Gastroesophageal sphincter (tissue), 4 donors: Measurements from ENCODE around the gene NKX2-2. TPM values are rescaled to one million over a fixed set of nuclear protein-coding genes. Genes with fewer than 3 reads are reported as not detected.

ENCODE experiments used
- ATAC-seq: fragments of 150-250 bp; one replicate; pipeline ENCODE4 v1.9.1; 2016; ENCODE audit warnings: mild to moderate bottlenecking, moderate library complexity
- H3K27ac ChIP-seq, 4 donors: fragments of 200-600 bp; sonication (generic) in 3 of 4; 1 replicate in 3 of 4; 2 replicates in 1 of 4; pipeline ENCODE4 v1.5.1; 2016 to 2019
- H3K27me3 ChIP-seq: fragments of 200-600 bp; sonication (generic); one replicate; pipeline ENCODE4 v1.5.1; 2019
- H3K36me3 ChIP-seq, 2 donors: fragments of 200-600 bp; sonication (generic); one replicate each; pipeline ENCODE4 v1.5.1; 2019; ENCODE audit warnings: control low read depth in 1 of 2
- H3K4me1 ChIP-seq, 3 donors: fragments of 200-600 bp; sonication (generic); 1 replicate in 2 of 3; 2 replicates in 1 of 3; pipeline ENCODE4 v1.5.1; 2016 to 2019; ENCODE audit warnings: control low read depth in 2 of 3
- H3K4me3 ChIP-seq, 2 donors: fragments of 200-600 bp; sonication (generic); one replicate each; pipeline ENCODE4 v1.5.1; 2019; ENCODE audit warnings: mild to moderate bottlenecking in 1 of 2, moderate library complexity in 1 of 2
- H3K9me3 ChIP-seq, 3 donors: fragments of 200-600 bp; sonication (generic); one replicate each; pipeline ENCODE4 v1.5.1; 2017 to 2019; ENCODE audit warnings: control low read depth in 2 of 3
- CTCF ChIP-seq, 4 experiments: fragments of 200-600 bp in 2 of 4; fragments of 450-650 bp in 2 of 4; sonication (generic) in 1 of 4; IDR thresholded peaks; one replicate each; pipeline ENCODE4 v1.5.1; 2017 to 2019; ENCODE audit warnings: antibody characterized with exemption in 4 of 4, mild to moderate bottlenecking in 2 of 4, moderate library complexity in 2 of 4
- EP300 ChIP-seq: sonication (generic); formaldehyde crosslinking; IDR thresholded peaks from one replicate; pipeline ENCODE4 v1.6.1; 2017; ENCODE audit warnings: antibody characterized with exemption, mild to moderate bottlenecking
- POLR2A ChIP-seq, 2 donors: fragments of 450-650 bp; IDR thresholded peaks; one replicate each; pipeline ENCODE4 v1.6.1; 2017; ENCODE audit warnings: antibody characterized with exemption in 2 of 2, mild to moderate bottlenecking in 2 of 2, moderate library complexity in 1 of 2
- POLR2AphosphoS5 ChIP-seq: sonication (generic); formaldehyde crosslinking; IDR thresholded peaks from one replicate; pipeline ENCODE4 v1.6.1; 2017; ENCODE audit warnings: antibody characterized with exemption
- WGBS, 2 donors: methylation state at CpG; one replicate each; pipeline ENCODE4 v1.1.5; 2018; ENCODE audit warnings: low coverage in 1 of 2; 5-methylcytosine and 5-hydroxymethylcytosine counted together
- total RNA-seq, 4 donors: library from RNA; depleted of rRNA; stranded (reverse); fragments of >200 nt; gene quantifications; one replicate each; pipeline ENCODE4 v1.1.0, GENCODE V29; 2016

NKX2-2 gene
- total RNA-seq, 4 donors from 2014 or later: not detected

- peaks cover 0 to 28% (median 0%) of the 10 kb centered on the region in 3 donors for H3K4me1 ChIP-seq
- no peak for ATAC-seq
- TF ChIP-seq POLR2AphosphoS5: no peak
- TF ChIP-seq EP300: no peak
- TF ChIP-seq POLR2A (IDR thresholded peaks at IDR 0.05): no peak
- TF ChIP-seq CTCF (IDR thresholded peaks at IDR 0.05): no peak
- H3K27ac ChIP-seq: no peak overlapping the region
- peak overlapping the region in 1 of 2 donors; percentile 10 for H3K4me3 ChIP-seq
- H3K36me3 ChIP-seq: no peaks in the 10 kb centered on the region
- H3K27me3 ChIP-seq: peaks cover 90% of the 10 kb centered on the region
- no peaks in the 10 kb centered on the region for H3K9me3 ChIP-seq
- WGBS, 2 donors: 0% methylated on average over 13 of the region's 86 CpGs; no CpG with 5 or more reads in 1 of the 2 donors
These were observed 8.8 kb upstream of the NKX2-2 start for GRCh38 chr20:21522481-21523280.

- 0% methylated on average over 2 of the region's 104 CpGs; no CpG with 5 or more reads in 1 of the 2 donors for WGBS, 2 donors
- TF ChIP-seq CTCF (IDR thresholded peaks at IDR 0.05) (no peak), POLR2A (IDR thresholded peaks at IDR 0.05) (no peak), POLR2AphosphoS5 (no peak), EP300 (no peak)
- Histone ChIP-seq H3K4me1 (peaks cover 0 to 36% (median 0%) of the 10 kb centered on the region in 3 donors), H3K27ac (no peak overlapping the region), H3K9me3 (no peaks in the 10 kb centered on the region), H3K36me3 (no peaks in the 10 kb centered on the region), H3K27me3 (peaks cover 98% of the 10 kb centered on the region), H3K4me3 (peak overlapping the region in 1 of 2 donors; percentile 10)
- ATAC-seq: no peak
These were observed 8.0 kb upstream of the NKX2-2 start for GRCh38 chr20:21521596-21522480.

- H3K4me3 ChIP-seq: no peak overlapping the region
- no peaks in the 10 kb centered on the region for H3K36me3 ChIP-seq
- no peaks in the 10 kb centered on the region for H3K9me3 ChIP-seq
- ATAC-seq: no peak
- H3K27ac ChIP-seq: no peak overlapping the region
- H3K27me3 ChIP-seq: peaks cover 100% of the 10 kb centered on the region
- no peak for TF ChIP-seq POLR2A (IDR thresholded peaks at IDR 0.05)
- TF ChIP-seq EP300: no peak
- no peak for TF ChIP-seq POLR2AphosphoS5
- TF ChIP-seq CTCF (IDR thresholded peaks at IDR 0.05): no peak
- WGBS, 2 donors: 1% methylated on average over 16 to 23 of the region's 53 CpGs
- H3K4me1 ChIP-seq: peaks cover 0 to 45% (median 0%) of the 10 kb centered on the region in 3 donors
These were observed 7.1 kb upstream of the NKX2-2 start for GRCh38 chr20:21520702-21521595.

- ATAC-seq: no peak
- Histone ChIP-seq H3K27me3 (peaks cover 100% of the 10 kb centered on the region), H3K36me3 (no peaks in the 10 kb centered on the region), H3K4me1 (peaks cover 0 to 63% (median 17%) of the 10 kb centered on the region in 3 donors), H3K27ac (no peak overlapping the region), H3K4me3 (no peak overlapping the region), H3K9me3 (no peaks in the 10 kb centered on the region)
- 0 to 3% methylated on average over 7 to 9 of the region's 14 CpGs for WGBS, 2 donors
- TF ChIP-seq POLR2A (IDR thresholded peaks at IDR 0.05): no peak
These were observed 5.3 kb upstream of the NKX2-2 start for GRCh38 chr20:21519136-21519584.
